GM21447 (cell line): ENCODE data around the gene IL17RC.
"Not testable (repeated sequence)": the region's sequence is repeated elsewhere in the genome, so short reads cannot be mapped to it uniquely, and the experiment has no call there.

ENCODE experiments used
- ATAC-seq: cut with Tn5 transposase; IDR thresholded peaks from one replicate; pipeline ENCODE4 v1.9.1; 2021; ENCODE audit not compliant: unreplicated experiment

Gene IL17RC

DNA sequence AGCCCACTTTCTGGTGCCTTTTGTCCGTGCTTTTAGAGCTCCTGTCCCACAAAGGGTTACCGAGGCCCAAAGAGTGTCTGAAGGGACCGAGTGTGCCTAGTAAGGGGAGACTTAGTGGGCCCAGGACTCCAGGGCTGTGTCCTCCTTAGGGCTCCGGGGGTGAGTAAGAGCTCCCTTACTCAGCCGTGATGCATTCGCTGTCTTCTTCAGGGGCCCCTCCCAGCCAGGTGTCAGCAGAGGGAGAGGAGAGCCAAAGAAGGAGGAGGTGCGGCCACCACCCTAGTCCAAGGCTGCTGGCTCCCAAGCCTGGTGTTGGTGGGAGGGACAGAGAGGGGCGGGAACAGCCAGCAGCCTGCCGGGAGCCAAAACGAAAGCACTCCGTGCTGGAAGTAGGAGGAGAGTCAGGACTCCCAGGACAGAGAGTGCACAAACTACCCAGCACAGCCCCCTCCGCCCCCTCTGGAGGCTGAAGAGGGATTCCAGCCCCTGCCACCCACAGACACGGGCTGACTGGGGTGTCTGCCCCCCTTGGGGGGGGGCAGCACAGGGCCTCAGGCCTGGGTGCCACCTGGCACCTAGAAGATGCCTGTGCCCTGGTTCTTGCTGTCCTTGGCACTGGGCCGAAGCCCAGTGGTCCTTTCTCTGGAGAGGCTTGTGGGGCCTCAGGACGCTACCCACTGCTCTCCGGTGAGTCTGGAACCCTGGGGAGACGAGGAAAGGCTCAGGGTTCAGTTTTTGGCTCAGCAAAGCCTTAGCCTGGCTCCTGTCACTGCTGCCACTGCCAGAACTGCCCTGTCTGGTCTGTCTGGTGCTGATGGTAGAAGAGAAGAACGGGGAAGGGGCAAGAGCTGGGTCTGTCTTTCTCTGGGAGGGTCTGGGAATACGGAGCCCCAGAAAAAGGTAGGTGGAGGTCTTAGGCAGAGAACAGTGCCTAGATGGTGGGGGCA lies at the start of gene IL17RC:
TSS of gene IL17RC (plus strand) at position 365 of the 947 bp plus-strand sequence. CDS start at position 583, 218 bp downstream.
- no peak for ATAC-seq

DNA sequence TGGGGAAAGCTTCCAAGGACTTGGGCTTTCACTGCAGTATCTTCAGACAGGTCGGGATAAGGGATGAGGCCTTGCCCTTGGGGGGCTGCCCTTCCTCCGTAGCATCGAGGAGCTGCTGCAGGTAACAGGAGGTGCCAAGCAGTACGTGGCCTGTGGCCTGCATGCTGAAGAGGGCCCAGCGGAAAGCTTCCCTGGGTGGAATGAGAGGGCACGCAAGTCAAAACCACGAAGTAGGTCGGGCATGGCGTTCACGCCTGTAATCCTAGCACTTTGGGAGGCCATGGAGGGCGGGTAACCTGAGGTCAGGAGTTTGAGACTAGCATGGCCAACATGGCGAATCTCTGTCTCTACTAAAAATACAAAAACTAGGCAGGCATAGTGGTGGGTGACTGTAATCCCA lies 49.8 kb upstream of the IL17RC start:
- ATAC-seq: no peak

GRCh38 chr3:9869955-9870354 lies 46.9 kb upstream of the IL17RC start:
- no peak for ATAC-seq

DNA sequence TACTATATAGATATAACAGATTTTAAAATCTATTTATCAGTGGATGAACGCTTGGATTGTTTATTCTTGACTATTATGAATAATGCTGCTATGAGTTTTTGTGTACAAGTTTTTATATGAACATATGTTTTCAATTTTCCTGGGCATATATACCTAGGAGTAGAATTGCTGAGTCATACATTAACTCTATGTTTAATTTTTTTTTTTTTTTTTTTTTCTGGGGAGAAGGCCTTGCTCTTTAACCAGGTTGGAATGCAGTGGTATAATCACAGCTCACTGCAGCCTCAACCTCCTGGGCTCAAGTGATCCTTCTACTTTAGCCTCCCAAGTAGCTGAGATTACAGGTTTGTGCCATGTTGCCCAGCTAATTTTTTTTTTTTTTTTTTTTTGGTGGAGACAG lies 45.9 kb upstream of the IL17RC start:
- no peak for ATAC-seq

GRCh38 chr3:9872067-9872466 lies 44.8 kb upstream of the IL17RC start:
- ATAC-seq: not testable (repeated sequence)

GRCh38 chr3:9875448-9875847 lies 41.5 kb upstream of the IL17RC start:
- no peak for ATAC-seq

DNA sequence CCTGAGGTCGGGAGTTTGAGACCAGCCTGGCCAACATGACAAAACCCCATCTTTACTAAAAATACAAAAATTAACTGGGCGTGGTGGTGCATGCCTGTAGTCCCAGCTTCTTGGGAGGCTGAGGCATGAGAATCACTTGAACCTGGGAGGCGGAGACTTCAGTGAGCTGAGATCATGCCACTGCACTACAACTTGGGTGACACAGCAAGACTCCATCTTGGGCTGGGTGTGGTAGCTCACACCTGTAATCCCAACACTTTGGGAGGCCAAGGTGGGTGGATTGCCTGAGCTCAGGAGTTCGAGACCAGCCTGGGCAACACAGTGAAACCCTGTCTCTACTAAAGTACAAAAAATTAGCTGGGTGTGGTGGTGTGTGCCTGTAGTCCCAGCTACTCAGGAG lies 40.6 kb upstream of the IL17RC start:
- not testable (repeated sequence) for ATAC-seq

- no peak for ATAC-seq
Measured at GRCh38 chr3:9876991-9877390, 39.9 kb upstream of the IL17RC start.

- no peak for ATAC-seq
Measured at GRCh38 chr3:9878700-9879099, 38.2 kb upstream of the IL17RC start.

GRCh38 chr3:9879830-9880549 lies 36.9 kb upstream of the IL17RC start, which contains the start of gene CIDEC:
CIDEC (minus strand) TSS chr3:9880253; CDS start chr3:9878486, 1,767 bp downstream.
- no peak for ATAC-seq

DNA sequence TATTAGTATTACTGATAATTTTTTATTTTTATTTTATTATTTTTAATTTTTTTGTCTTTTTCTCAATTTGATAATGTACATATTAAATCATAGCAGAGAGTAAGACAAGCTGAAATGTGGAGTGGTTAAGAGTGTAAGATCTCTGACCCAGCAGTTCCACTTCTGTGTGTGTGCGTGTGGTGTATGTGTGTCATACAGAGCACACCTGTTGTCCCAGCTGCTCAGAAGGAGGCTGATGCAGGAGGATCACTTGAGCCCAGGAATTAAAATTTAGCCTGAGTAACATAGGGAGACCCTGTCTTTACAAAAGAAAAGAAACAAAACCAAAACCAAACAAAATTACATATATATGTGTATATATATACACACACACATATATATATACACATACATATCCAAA lies 35.5 kb upstream of the IL17RC start:
- no peak for ATAC-seq

DNA sequence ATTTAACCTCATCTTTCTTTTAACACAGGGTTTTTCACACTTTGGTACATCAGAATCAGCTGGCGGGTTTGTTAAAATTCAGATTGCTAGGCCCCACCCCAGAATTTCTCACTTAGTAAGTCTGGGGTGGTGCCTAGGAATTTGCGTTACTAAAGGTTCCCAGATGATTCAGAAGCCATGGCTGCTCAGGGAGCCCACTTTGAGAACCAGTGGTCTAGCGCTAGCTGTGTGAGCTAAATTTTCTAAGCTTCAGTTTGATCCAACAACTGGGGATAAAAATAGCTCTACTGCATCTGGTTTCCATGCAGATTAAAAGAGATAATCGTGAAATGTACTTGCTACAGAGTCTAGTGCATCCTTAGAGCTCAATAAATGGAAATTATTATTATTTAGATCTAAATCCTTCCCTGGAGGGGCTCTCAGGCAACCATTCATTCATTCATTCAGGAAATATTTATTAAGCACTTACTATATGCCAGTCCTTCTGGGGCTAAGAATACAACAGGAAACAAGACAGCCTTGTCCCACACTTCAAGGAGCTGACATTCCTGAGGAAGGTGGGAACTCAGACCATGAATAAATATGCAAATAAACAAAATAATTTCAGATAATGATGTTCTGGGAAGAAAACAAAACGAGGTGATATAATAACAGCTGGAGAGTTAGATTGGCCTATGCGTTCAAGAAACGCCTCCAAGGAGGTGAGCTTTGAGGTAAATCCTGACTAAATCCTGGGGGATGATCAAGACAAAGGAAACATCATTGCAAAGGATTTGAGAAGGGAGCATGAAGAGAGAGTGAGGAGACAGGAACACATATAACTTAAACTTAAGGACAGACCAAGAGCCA lies 33.0 kb upstream of the IL17RC start:
- ATAC-seq: no peak

- ATAC-seq: no peak
Measured at GRCh38 chr3:9884555-9885165, 32.2 kb upstream of the IL17RC start.

DNA sequence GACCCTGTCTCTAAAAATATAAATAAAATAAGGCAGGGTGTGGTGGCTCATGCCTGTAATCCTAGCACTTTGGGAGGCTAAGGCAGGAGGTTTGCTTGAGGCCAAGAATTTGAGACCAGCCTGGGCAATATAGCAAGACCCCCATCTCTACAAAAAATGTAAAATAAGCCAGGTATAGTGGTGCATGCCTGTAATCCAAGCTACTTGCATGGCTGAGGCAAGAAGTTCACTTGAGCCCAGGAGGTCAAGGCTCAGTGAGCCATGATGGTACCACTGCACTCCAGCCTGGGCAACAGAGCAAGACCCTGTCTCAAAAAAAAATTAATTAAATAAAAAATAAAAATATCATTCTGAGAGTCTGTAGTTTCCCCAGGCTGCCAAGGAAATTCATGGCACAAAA lies 30.6 kb upstream of the IL17RC start:
- no peak for ATAC-seq

DNA sequence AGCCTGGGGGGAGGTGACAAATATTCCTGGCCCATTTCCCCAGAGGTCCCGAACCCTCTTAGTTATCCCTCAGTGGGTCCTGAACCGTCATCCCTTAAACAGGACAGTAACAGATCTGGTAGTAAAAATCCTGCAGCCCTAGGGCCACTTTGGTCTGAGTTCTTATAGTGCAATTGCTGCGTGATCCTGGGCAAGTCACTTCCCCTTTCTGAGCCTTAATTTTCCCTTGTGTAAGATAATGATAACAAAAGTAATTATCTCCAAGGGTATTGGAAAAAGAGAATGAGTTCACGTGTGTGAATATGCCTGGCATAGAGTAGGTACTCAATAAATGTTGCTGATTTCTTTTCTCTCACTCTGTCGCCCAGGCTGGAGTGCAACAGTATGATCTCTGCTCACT lies 29.4 kb upstream of the IL17RC start:
- no peak for ATAC-seq

- ATAC-seq: no peak
Measured at GRCh38 chr3:9888540-9888939, 28.4 kb upstream of the IL17RC start.

DNA sequence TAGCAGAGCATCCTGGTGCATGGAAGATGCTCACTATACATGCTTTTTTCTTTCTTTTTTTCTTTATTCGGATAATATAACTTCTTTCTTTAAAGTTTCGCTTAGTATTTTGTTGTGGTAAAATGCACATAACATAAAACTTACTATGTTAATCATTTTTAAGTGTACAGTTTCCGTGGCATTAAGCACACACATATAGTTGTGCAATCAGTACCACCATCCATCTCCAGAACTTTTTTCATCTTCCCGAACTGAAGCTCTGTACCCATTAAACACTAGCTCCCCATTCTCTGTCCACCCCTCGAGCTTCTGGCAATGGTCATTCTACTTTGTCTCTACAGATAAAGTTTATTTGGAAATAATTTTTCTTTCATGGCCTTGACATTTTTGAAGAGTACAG lies 27.5 kb upstream of the IL17RC start:
- ATAC-seq: no peak

DNA sequence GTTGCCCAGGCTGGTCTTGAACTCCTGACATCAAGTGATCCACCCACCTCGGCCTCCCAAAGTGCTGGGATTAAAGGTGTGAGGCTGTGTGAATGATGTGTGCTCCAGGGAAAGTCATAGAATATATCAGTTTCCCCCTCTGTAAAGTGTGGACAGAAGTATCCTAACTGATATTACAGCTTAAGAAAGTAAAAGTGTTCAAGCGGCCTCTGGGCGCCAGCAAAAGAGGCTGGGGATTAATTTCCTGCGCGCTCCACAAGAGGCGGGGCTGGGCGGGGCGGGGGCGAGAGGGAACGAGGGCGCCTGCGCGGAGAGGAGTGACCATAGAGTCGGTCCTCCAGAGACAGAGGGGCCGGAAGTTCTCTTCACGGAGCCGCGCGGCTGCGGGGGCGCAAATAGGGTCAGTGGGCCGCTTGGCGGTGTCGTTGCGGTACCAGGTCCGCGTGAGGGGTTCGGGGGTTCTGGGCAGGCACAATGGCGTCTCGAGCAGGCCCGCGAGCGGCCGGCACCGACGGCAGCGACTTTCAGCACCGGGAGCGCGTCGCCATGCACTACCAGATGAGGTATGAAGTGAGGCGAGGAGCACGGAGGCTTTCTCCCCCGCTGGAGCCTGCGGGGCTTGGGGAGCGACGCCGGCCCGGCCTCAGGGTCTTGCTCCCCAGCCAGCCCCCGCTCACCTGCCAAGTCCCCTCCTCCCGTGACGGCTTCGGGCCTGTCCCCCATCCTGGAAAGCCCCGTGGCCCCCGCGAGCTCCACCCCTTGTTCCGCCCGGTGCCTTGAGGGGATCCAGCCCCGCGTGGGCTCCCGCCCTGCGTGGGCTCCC lies 26.4 kb upstream of the IL17RC start, which contains the start of gene JAGN1:
TSS of gene JAGN1 (plus strand) at position 362 of the 823 bp plus-strand sequence. CDS start at position 475, 113 bp downstream.
- peak; percentile 82 for ATAC-seq

GRCh38 chr3:9891072-9891622 lies 25.8 kb upstream of the IL17RC start:
- ATAC-seq: no peak
